Loucy (cell line): Measurements from ENCODE around the gene DRICH1.
"Not testable (repeated sequence)": the region's sequence is repeated elsewhere in the genome, so short reads cannot be mapped to it uniquely, and the experiment has no call there.

Source experiments
- H2AFZ ChIP-seq: fragments of 200-600 bp; sonication (generic); 2 replicates; pipeline ENCODE4 v1.6.0; 2016; ENCODE audit warnings: antibody characterized with exemption, mild to moderate bottlenecking, low read length, moderate library complexity
- H3F3A ChIP-seq: fragments of 200-600 bp; 2 replicates; pipeline ENCODE4 v1.6.0; 2016; ENCODE audit warnings: antibody characterized with exemption, low read depth, mild to moderate bottlenecking
- H3K27me3 ChIP-seq: fragments of 200-600 bp; sonication (generic); 2 replicates; pipeline ENCODE4 v1.6.1; 2014; ENCODE audit warnings: low read length, mild to moderate bottlenecking; ENCODE audit not compliant: insufficient read depth, poor library complexity, severe bottlenecking
- H3K36me3 ChIP-seq: fragments of 200-600 bp; sonication (generic); 2 replicates; pipeline ENCODE4 v1.6.1; 2016; ENCODE audit warnings: low read length; ENCODE audit not compliant: insufficient read depth
- H3K4me1 ChIP-seq: fragments of 200-600 bp; sonication (generic); 2 replicates; pipeline ENCODE4 v1.5.1; 2014; ENCODE audit warnings: low read length, mild to moderate bottlenecking; ENCODE audit not compliant: insufficient read depth, poor library complexity, severe bottlenecking
- H3K4me2 ChIP-seq: fragments of 200-600 bp; sonication (generic); 2 replicates; pipeline ENCODE4 v1.6.0; 2014; ENCODE audit warnings: antibody characterized with exemption, low read length, low read depth, mild to moderate bottlenecking; ENCODE audit not compliant: poor library complexity, severe bottlenecking
- H3K4me3 ChIP-seq: fragments of 200-600 bp; sonication (generic); 2 replicates; pipeline ENCODE4 v1.5.1; 2014; ENCODE audit warnings: low read length, mild to moderate bottlenecking, mixed read lengths; ENCODE audit not compliant: poor library complexity, severe bottlenecking
- H3K79me2 ChIP-seq: fragments of 200-600 bp; sonication (generic); 2 replicates; pipeline ENCODE4 v1.6.1; 2014; ENCODE audit warnings: low read length; ENCODE audit not compliant: insufficient read depth
- H3K9ac ChIP-seq: fragments of 200-600 bp; sonication (generic); 2 replicates; pipeline ENCODE4 v1.6.0; 2014; ENCODE audit warnings: mild to moderate bottlenecking, low read depth, low read length, moderate library complexity; ENCODE audit not compliant: poor library complexity, severe bottlenecking
- H3K9me2 ChIP-seq: fragments of 200-600 bp; sonication (generic); replicated peaks from 2 replicates; pipeline ENCODE4 v1.6.1; 2016; ENCODE audit warnings: low read depth, low read length, mixed read lengths
- H3K9me3 ChIP-seq: fragments of 200-600 bp; sonication (generic); 2 replicates; pipeline ENCODE4 v1.6.1; 2014; ENCODE audit warnings: mild to moderate bottlenecking, antibody characterized with exemption, low read length, low read depth; ENCODE audit not compliant: insufficient read depth
- H4K20me1 ChIP-seq: fragments of 200-600 bp; sonication (generic); 2 replicates; pipeline ENCODE4 v1.6.0; 2014; ENCODE audit warnings: antibody characterized with exemption, low read length, mild to moderate bottlenecking; ENCODE audit not compliant: insufficient read depth, poor library complexity, severe bottlenecking
- CTCF ChIP-seq: fragments of 200-600 bp; sonication (generic); conservative IDR thresholded peaks from 2 replicates; pipeline ENCODE4 v1.5.1; 2014; ENCODE audit warnings: mild to moderate bottlenecking, antibody characterized with exemption, low read length
- EZH2phosphoT487 ChIP-seq: fragments of 200-600 bp; IDR thresholded peaks from 2 replicates; pipeline ENCODE4 v1.6.1; 2018; ENCODE audit warnings: antibody characterized with exemption, mild to moderate bottlenecking, moderate library complexity, borderline replicate concordance

The DRICH1 gene

GRCh38 chr22:23603266-23603665 lies 28.9 kb downstream of the DRICH1 start:
- TF ChIP-seq EZH2phosphoT487 (no peak), CTCF (no peak)
- Histone ChIP-seq H2AFZ (no peak overlapping the region), H3K9me3 (no peaks in the 10 kb centered on the region), H3K4me3 (no peak overlapping the region), H3K9me2 (no peaks in the 10 kb centered on the region), H3K36me3 (no peaks in the 10 kb centered on the region), H3F3A (no peaks in the 10 kb centered on the region), H3K79me2 (no peaks in the 10 kb centered on the region), H4K20me1 (no peaks in the 10 kb centered on the region), H3K9ac (no peak overlapping the region), H3K4me1 (no peaks in the 10 kb centered on the region), H3K4me2 (no peak overlapping the region), H3K27me3 (no peaks in the 10 kb centered on the region)

GRCh38 chr22:23598805-23599518 lies 33.2 kb downstream of the DRICH1 start:
- Histone ChIP-seq H3K36me3 (no peaks in the 10 kb centered on the region), H3K4me2 (no peak overlapping the region), H3K9ac (no peak overlapping the region), H4K20me1 (no peaks in the 10 kb centered on the region), H3F3A (no peaks in the 10 kb centered on the region), H3K9me2 (no peaks in the 10 kb centered on the region), H3K4me1 (no peaks in the 10 kb centered on the region), H3K79me2 (no peaks in the 10 kb centered on the region), H3K9me3 (no peaks in the 10 kb centered on the region), H3K27me3 (no peaks in the 10 kb centered on the region), H3K4me3 (no peak overlapping the region), H2AFZ (no peak overlapping the region)
- TF ChIP-seq CTCF (no peak), EZH2phosphoT487 (no peak)

DNA sequence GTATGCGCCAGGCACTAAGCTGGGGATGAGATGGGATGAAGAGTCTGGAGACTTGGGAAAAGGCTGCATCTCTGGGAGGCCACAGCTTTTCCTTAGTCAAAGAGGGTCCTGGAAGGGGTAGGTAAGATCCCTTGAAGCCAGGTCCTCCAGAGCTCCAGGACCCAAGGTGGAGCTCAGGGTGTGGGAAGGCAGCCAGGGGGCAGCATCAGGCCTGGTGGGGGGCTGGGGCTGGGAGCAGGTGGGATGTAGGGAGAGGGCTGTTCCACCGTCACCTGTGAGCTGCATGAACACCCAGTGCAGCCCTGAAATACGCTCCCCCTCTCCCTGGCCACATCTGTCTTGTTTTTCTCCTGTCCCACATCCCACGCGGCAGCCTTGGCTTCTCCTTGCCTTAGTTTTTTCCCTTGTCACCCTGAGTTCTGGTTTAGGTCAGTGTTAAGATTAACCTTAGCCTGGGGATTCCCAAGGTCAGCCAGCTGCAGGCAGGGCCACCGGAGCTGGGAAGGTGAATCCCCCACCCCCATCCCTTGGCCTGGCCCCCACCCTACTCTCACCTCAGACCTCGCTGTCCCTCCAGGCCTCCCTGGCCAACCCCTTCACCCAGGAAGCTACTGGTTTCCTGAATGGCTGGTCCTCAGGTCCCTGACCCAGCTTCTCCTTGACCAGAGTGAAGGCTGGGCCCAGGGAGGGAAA lies 34.4 kb downstream of the DRICH1 start:
- H3K9ac ChIP-seq, H3K79me2 ChIP-seq, H3K4me1 ChIP-seq, H3K36me3 ChIP-seq, H3F3A ChIP-seq, H3K4me2 ChIP-seq, H3K27me3 ChIP-seq, H3K9me3 ChIP-seq, H4K20me1 ChIP-seq, H2AFZ ChIP-seq, H3K9me2 ChIP-seq, H3K4me3 ChIP-seq: not testable (repeated sequence)

GRCh38 chr22:23595904-23596303 lies 36.2 kb downstream of the DRICH1 start:
- not testable (repeated sequence) for H3K36me3 ChIP-seq, H3K9ac ChIP-seq, H3F3A ChIP-seq, H3K9me2 ChIP-seq, H3K9me3 ChIP-seq, H3K79me2 ChIP-seq, H3K27me3 ChIP-seq, H3K4me1 ChIP-seq, H3K4me3 ChIP-seq, H3K4me2 ChIP-seq, H4K20me1 ChIP-seq, H2AFZ ChIP-seq
